Neuronal stem cell (in vitro differentiated cells): ENCODE results near the gene BOC.

Experiments used
- DNase-seq: peaks from one replicate; pipeline ENCODE4 v3.0.0-alpha.2; 2013; ENCODE audit warnings: low spot score
- H2AFZ ChIP-seq: one replicate; pipeline ENCODE4 v1.6.1; 2013; ENCODE audit warnings: mild to moderate bottlenecking, low read length, inconsistent platforms
- H2AK5ac ChIP-seq: 2 replicates; pipeline ENCODE4 v1.6.1; 2013; ENCODE audit warnings: low read depth, mild to moderate bottlenecking, inconsistent platforms, low read length, moderate library complexity, mixed read lengths
- H2BK120ac ChIP-seq: 2 replicates; pipeline ENCODE4 v1.6.1; 2013; ENCODE audit warnings: low read depth, mild to moderate bottlenecking, inconsistent platforms, low read length, moderate library complexity, mixed read lengths
- H2BK12ac ChIP-seq: one replicate; pipeline ENCODE4 v1.6.1; 2013; ENCODE audit warnings: low read length, inconsistent platforms
- H2BK15ac ChIP-seq: 2 replicates; pipeline ENCODE4 v1.6.1; 2013; ENCODE audit warnings: mild to moderate bottlenecking, low read length, inconsistent platforms, mixed read lengths
- H2BK5ac ChIP-seq: one replicate; pipeline ENCODE4 v1.6.1; 2013; ENCODE audit warnings: inconsistent platforms, mild to moderate bottlenecking, low read length, moderate library complexity
- H3K14ac ChIP-seq: one replicate; pipeline ENCODE4 v1.6.1; 2013; ENCODE audit warnings: low read length, inconsistent platforms
- H3K18ac ChIP-seq: 2 replicates; pipeline ENCODE4 v1.6.1; 2013; ENCODE audit warnings: low read length, inconsistent platforms
- H3K23ac ChIP-seq: 2 replicates; pipeline ENCODE4 v1.6.1; 2013; ENCODE audit warnings: low read depth, mild to moderate bottlenecking, mixed read lengths, low read length, inconsistent platforms; ENCODE audit not compliant: poor library complexity
- H3K27ac ChIP-seq: replicated peaks from 3 replicates; pipeline ENCODE4 v1.5.1; 2013; ENCODE audit warnings: low read length, inconsistent platforms
- H3K27me3 ChIP-seq, 3 experiments: 2 replicates each; pipeline ENCODE4 v1.6.1; 2013; ENCODE audit warnings: low read length in 3 of 3, mild to moderate bottlenecking in 2 of 3, inconsistent platforms in 1 of 3, low read depth in 1 of 3, mixed read lengths in 1 of 3, moderate library complexity in 1 of 3; ENCODE audit not compliant: control insufficient read depth in 3 of 3, insufficient read depth in 3 of 3
- H3K36me3 ChIP-seq, 2 donors: replicated peaks in 1 of 2; 2 replicates each; pipeline ENCODE4 v1.6.1; 2013; ENCODE audit warnings: low read length in 2 of 2; ENCODE audit not compliant: control insufficient read depth in 2 of 2, insufficient read depth in 2 of 2
- H3K4ac ChIP-seq: 2 replicates; pipeline ENCODE4 v1.6.1; 2013; ENCODE audit warnings: inconsistent platforms, mild to moderate bottlenecking, low read length, moderate library complexity
- H3K4me1 ChIP-seq, 2 donors: 1 replicate in 1 of 2; 2 replicates in 1 of 2; pipeline ENCODE4 v1.6.1; 2013; ENCODE audit warnings: low read length in 2 of 2, low read depth in 1 of 2; ENCODE audit not compliant: control insufficient read depth in 2 of 2, insufficient read depth in 1 of 2
- H3K4me2 ChIP-seq: one replicate; pipeline ENCODE4 v1.6.1; 2013; ENCODE audit warnings: mild to moderate bottlenecking, low read length, inconsistent platforms; ENCODE audit not compliant: insufficient read depth, poor library complexity, severe bottlenecking
- H3K4me3 ChIP-seq, 2 donors: 2 replicates each; pipeline ENCODE4 v1.5.1; 2013; ENCODE audit warnings: low read length in 2 of 2, mild to moderate bottlenecking in 2 of 2, inconsistent platforms in 1 of 2, moderate library complexity in 1 of 2
- H3K79me1 ChIP-seq: one replicate; pipeline ENCODE4 v1.6.1; 2013; ENCODE audit warnings: low read depth, mild to moderate bottlenecking, inconsistent platforms, low read length, moderate library complexity
- H3K9ac ChIP-seq: one replicate; pipeline ENCODE4 v1.6.1; 2013; ENCODE audit warnings: mild to moderate bottlenecking, low read depth, low read length, inconsistent platforms; ENCODE audit not compliant: poor library complexity
- H3K9me3 ChIP-seq, 2 donors: replicated peaks in 1 of 2; 2 replicates each; pipeline versions ENCODE3 to v1.6.1; 2013; ENCODE audit warnings: low read length in 2 of 2, mild to moderate bottlenecking in 2 of 2, inconsistent platforms in 1 of 2, low read depth in 1 of 2, mixed read lengths in 1 of 2, moderate library complexity in 1 of 2; ENCODE audit not compliant: control insufficient read depth in 2 of 2, insufficient read depth in 1 of 2
- H4K8ac ChIP-seq: one replicate; pipeline ENCODE4 v1.6.1; 2013; ENCODE audit warnings: low read depth, mild to moderate bottlenecking, inconsistent platforms, low read length, moderate library complexity
- H4K91ac ChIP-seq: one replicate; pipeline ENCODE4 v1.6.1; 2013; ENCODE audit warnings: low read length, low read depth, mild to moderate bottlenecking, inconsistent platforms; ENCODE audit not compliant: poor library complexity
- WGBS, 2 donors: extraction: QIAGEN DNeasy Blood & Tissue Kit; methylation state at CpG; one replicate each; pipeline ENCODE4 v1.1.7; 2013; ENCODE audit warnings: missing lambda C conversion rate in 2 of 2, mixed read lengths in 1 of 2; ENCODE audit not compliant: insufficient read length in 2 of 2, insufficient replicate concordance in 1 of 2; ENCODE audit errors: extremely low coverage in 2 of 2; 5-methylcytosine and 5-hydroxymethylcytosine counted together

The BOC gene

DNA sequence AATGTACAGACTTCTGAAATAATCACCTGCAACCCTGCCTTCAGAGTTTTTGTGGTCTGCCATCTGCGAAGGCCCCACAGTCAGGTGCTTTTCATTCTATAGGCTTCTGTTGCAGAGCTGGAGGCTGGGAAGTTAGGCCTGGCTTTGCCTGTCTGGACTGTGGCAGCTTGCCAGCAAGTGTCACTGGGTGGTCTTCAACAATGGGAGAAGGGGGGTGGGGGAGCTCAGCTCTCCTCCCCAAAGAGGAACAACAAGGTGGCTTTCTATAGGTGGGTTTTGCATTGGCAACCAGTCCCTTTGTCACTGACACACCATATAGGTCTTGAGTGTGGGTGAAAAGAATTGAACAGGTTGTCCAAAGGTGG lies 7.3 kb downstream of the BOC start:
- Histone ChIP-seq H2AFZ (no peak overlapping the region), H3K79me1 (peaks cover 8% of the 10 kb centered on the region), H3K4ac (no peak overlapping the region), H2AK5ac (no peak overlapping the region), H3K27me3 (no peaks in the 10 kb centered on the region), H2BK120ac (no peak overlapping the region), H3K9ac (no peak overlapping the region), H3K4me1 (peaks cover 22 to 29% of the 10 kb centered on the region in 2 donors), H3K9me3 (no peaks in the 10 kb centered on the region), H4K8ac (no peak overlapping the region), H3K14ac (no peak overlapping the region), H3K27ac (no peak overlapping the region), H3K4me3 (no peak overlapping the region), H3K36me3 (peaks cover 28 to 92% of the 10 kb centered on the region in 2 donors), H2BK12ac (no peak overlapping the region), H3K18ac (no peak overlapping the region), H4K91ac (no peak overlapping the region), H2BK15ac (no peak overlapping the region), H2BK5ac (no peak overlapping the region), H3K23ac (no peak overlapping the region), H3K4me2 (no peak overlapping the region)
- DNase-seq = no peak
- no CpG with 5 or more reads among the region's 1 CpG for WGBS, 2 donors

DNA sequence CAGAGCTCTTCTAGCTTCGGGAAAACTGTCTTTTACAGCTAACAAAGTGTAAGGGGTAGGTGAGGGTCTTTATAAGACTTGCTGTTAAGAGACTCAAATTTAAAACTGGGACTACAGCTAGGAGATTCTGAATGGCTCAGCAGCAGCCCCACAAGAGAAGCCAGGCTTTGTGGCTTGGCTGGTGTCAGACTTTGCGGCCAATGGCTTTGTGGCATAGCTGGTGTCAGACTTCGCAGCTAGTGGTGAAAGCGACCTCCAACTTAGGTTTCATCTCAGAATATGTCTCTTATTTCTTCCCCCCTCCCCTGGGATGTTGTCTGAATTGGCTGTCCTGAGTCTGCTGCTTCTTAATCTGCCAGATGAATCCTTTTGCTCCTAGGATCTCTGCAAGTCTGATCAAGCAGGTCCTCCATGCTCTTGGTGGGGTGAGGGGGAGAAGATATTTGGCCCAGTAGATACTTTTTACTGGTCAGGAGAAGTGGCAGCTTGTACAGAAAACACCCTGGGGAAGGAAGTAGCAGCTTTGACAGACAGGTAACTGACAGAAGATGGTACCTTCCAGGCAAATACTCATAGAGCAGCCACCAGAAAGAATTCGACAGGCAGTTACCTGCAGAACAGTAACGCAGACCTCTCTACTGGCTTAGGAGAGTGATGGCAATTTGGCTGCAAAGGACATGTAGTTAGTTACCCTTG lies 8.4 kb downstream of the BOC start:
- no peak overlapping the region for H2BK120ac ChIP-seq
- H3K4me2 ChIP-seq = no peak overlapping the region
- H3K14ac ChIP-seq = no peak overlapping the region
- no peak overlapping the region for H4K8ac ChIP-seq
- H3K9me3 ChIP-seq = no peaks in the 10 kb centered on the region
- H2BK5ac ChIP-seq = no peak overlapping the region
- no peak overlapping the region for H2AK5ac ChIP-seq
- peaks cover 23 to 28% of the 10 kb centered on the region in 2 donors for H3K4me1 ChIP-seq
- WGBS, 2 donors = no CpG with 5 or more reads among the region's 6 CpGs
- no peak overlapping the region for H3K18ac ChIP-seq
- no peak overlapping the region for H2BK12ac ChIP-seq
- no peak overlapping the region for H3K9ac ChIP-seq
- H3K27me3 ChIP-seq = no peaks in the 10 kb centered on the region
- H3K79me1 ChIP-seq = peaks cover 12% of the 10 kb centered on the region
- no peak overlapping the region for H3K4me3 ChIP-seq
- no peak overlapping the region for H3K4ac ChIP-seq
- no peak overlapping the region for H4K91ac ChIP-seq
- no peak overlapping the region for H3K27ac ChIP-seq
- peaks cover 31 to 98% of the 10 kb centered on the region in 2 donors for H3K36me3 ChIP-seq
- H2AFZ ChIP-seq = no peak overlapping the region
- DNase-seq = no peak
- no peak overlapping the region for H2BK15ac ChIP-seq
- H3K23ac ChIP-seq = no peak overlapping the region

DNA sequence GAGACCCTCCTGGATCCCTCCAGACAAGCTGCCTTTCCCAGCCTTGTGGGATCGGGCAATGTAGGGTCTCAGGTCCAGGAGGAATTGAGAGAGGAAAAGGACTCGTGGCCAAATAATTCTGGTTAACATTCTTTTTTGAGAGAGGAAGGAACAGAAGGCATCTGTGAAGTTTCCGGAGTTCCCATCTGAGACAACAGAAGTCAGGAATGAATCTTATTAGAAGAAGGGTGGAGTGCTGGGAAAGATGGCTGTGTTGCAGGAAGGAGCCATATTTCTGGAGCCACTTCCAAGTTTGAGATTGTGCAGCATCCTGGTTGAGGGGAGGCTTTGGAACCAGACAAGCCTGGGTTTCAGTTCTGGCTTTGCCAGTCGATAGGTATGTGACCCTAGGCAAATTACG lies 9.4 kb downstream of the BOC start:
- H3K14ac ChIP-seq = no peak overlapping the region
- no peak overlapping the region for H4K8ac ChIP-seq
- H2AK5ac ChIP-seq = no peak overlapping the region
- no CpG with 5 or more reads among the region's 5 CpGs for WGBS, 2 donors
- no peak overlapping the region for H2AFZ ChIP-seq
- peaks cover 9% of the 10 kb centered on the region for H3K79me1 ChIP-seq
- H2BK15ac ChIP-seq = no peak overlapping the region
- no peak overlapping the region for H2BK120ac ChIP-seq
- no peak overlapping the region for H3K4me2 ChIP-seq
- no peak overlapping the region for H3K4ac ChIP-seq
- H2BK12ac ChIP-seq = no peak overlapping the region
- no peak overlapping the region for H2BK5ac ChIP-seq
- H3K4me3 ChIP-seq = no peak overlapping the region
- H3K18ac ChIP-seq = no peak overlapping the region
- no peak overlapping the region for H3K23ac ChIP-seq
- DNase-seq = no peak
- H3K4me1 ChIP-seq = peaks cover 19 to 28% of the 10 kb centered on the region in 2 donors
- no peak overlapping the region for H4K91ac ChIP-seq
- peaks cover 30 to 96% of the 10 kb centered on the region in 2 donors for H3K36me3 ChIP-seq
- no peaks in the 10 kb centered on the region for H3K9me3 ChIP-seq
- no peak overlapping the region for H3K9ac ChIP-seq
- no peak overlapping the region for H3K27ac ChIP-seq
- H3K27me3 ChIP-seq = no peaks in the 10 kb centered on the region

DNA sequence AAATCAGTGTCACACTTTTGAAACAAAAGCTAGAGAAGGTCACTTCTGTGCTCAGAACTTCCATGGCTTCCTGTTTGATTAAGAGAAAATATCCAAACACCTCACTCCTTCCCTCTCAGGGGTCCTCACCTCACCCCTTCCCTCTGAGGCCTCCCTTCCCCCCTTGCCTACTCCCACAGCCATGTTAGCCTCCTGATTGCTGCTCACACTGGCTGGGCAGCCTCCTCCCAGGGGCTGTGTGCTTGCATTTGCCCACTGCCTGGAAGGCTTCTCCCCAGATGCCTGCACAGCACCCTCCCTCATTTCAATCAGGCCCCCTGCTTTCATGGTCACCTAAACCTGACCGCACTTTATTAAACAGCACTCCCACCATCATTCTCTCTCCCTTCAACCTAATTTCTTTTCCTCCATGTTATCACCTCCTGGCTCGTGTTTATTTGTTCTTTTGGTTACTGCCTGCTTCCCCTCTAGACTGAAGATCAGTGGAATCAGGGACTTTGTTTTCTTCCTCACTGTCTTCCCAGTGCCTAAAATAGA lies 10.4 kb downstream of the BOC start:
- Histone ChIP-seq H2AK5ac (no peak overlapping the region), H4K91ac (no peak overlapping the region), H3K27me3 (no peaks in the 10 kb centered on the region), H2BK12ac (no peak overlapping the region), H3K27ac (no peak overlapping the region), H3K23ac (no peak overlapping the region), H2AFZ (no peak overlapping the region), H3K36me3 (peaks cover 27 to 96% of the 10 kb centered on the region in 2 donors), H3K4me1 (peaks cover 19 to 28% of the 10 kb centered on the region in 2 donors), H3K9ac (no peak overlapping the region), H2BK5ac (no peak overlapping the region), H3K4me2 (no peak overlapping the region), H3K4me3 (no peak overlapping the region), H2BK120ac (no peak overlapping the region), H2BK15ac (no peak overlapping the region), H3K18ac (no peak overlapping the region), H4K8ac (no peak overlapping the region), H3K79me1 (peaks cover 9% of the 10 kb centered on the region), H3K4ac (no peak overlapping the region), H3K9me3 (no peaks in the 10 kb centered on the region), H3K14ac (no peak overlapping the region)
- no peak for DNase-seq
- 100% methylated on average over 1 of the region's 2 CpGs; no CpG with 5 or more reads in 1 of the 2 donors for WGBS, 2 donors
